ENCODE results near the gene ODC1.
"Not testable (repeated sequence)": the region's sequence is repeated elsewhere in the genome, so short reads cannot be mapped to it uniquely, and the experiment has no call there.

Gene ODC1

DNA sequence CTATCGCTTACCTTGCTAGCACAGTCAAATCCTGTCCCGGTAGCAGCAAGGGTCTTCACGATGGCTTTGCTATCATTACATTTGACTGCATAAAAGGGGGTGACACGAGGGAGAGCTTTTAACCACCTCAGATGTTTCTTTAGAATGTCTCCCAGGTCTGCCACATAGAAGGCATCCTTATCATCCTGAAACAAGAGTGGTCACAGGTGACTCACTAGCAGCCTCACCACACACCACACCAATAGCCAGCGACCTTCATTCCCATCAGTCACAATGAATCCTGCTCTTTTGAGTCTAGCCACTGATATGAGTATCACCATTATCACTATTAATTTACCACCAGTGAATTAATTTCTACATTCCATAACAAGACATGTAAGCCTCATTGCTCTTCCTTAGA is 3.7 kb downstream of the ODC1 start:
- Histone ChIP-seq H3K4me1 (ENCODE audit: insufficient read depth, low read length, severe bottlenecking) (peaks cover 28% of the 10 kb centered on the region), H4K20me1 (ENCODE audit: insufficient read depth, low read length) (0 out of 2 replicates have a peak, but pooled peaks cover 3% of the 10 kb centered on the region), H3K27ac (ENCODE audit: low read depth, low read length, poor library complexity, severe bottlenecking) (no peak overlapping the region), H3K27me3 (ENCODE audit: insufficient read depth, low read length) (no peaks in the 10 kb centered on the region), H3K4me3 (ENCODE audit: low read depth, low read length, poor library complexity, severe bottlenecking) (no peak overlapping the region), H3K79me2 (ENCODE audit: insufficient read depth, low read length) (peaks cover 32% of the 10 kb centered on the region), H3K9ac (ENCODE audit: low read length) (no peak overlapping the region), H3F3A (ENCODE audit: insufficient read depth, low read length) (0 out of 2 replicates have a peak, but pooled peaks cover 12% of the 10 kb centered on the region), H3K9me2 (ENCODE audit: low read depth, low read length) (no peaks in the 10 kb centered on the region), H3K36me3 (ENCODE audit: insufficient read depth, low read length) (peaks cover 74% of the 10 kb centered on the region), H2AFZ (ENCODE audit: low read length) (no peak overlapping the region), H3K4me2 (ENCODE audit: low read length) (no peak overlapping the region), H3K9me3 (ENCODE audit: low read length) (no peaks in the 10 kb centered on the region)
- TF ChIP-seq, protein P1, sequence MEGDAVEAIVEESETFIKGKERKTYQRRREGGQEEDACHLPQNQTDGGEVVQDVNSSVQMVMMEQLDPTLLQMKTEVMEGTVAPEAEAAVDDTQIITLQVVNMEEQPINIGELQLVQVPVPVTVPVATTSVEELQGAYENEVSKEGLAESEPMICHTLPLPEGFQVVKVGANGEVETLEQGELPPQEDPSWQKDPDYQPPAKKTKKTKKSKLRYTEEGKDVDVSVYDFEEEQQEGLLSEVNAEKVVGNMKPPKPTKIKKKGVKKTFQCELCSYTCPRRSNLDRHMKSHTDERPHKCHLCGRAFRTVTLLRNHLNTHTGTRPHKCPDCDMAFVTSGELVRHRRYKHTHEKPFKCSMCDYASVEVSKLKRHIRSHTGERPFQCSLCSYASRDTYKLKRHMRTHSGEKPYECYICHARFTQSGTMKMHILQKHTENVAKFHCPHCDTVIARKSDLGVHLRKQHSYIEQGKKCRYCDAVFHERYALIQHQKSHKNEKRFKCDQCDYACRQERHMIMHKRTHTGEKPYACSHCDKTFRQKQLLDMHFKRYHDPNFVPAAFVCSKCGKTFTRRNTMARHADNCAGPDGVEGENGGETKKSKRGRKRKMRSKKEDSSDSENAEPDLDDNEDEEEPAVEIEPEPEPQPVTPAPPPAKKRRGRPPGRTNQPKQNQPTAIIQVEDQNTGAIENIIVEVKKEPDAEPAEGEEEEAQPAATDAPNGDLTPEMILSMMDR (IDR thresholded peaks at IDR 0.05; ENCODE audit: low read length): no peak
- no peak for TF ChIP-seq EZH2 (IDR thresholded peaks at IDR 0.05; ENCODE audit: borderline replicate concordance, low read length)

DNA sequence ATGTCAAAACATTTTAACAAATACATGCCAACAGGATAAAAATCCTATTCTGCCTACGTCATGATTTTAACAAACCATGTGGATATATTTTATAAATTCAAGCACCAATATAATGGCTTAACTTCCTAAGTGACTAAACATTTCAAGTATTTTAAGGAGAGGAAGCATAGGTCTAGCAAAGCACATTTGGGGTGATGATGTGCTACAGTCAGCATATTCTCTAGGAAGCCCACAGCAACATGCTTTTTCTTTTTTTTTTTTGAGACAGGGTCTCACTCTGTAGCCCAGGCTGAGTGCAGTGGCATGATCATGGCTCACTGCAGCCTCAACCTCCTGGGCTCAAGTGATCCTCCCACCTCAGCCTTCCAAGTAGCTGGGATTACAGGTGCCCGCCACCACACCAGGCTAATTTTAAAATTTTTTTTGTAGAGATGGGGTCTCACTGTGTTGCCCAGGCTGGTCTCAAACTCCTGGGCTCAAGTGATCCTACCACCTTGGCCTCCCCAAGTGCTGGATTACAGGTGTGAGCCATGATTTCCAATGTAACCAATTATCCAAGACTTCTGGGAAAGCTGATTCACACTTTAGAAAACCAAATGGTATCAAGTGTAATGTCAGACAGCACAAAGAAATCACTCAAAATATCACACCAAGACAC is 5.5 kb downstream of the ODC1 start:
- H3K9me3 ChIP-seq (ENCODE audit: low read length); H3K27me3 ChIP-seq (ENCODE audit: insufficient read depth, low read length); H2AFZ ChIP-seq (ENCODE audit: low read length); H3K27ac ChIP-seq (ENCODE audit: low read depth, low read length, poor library complexity, severe bottlenecking); H3K4me3 ChIP-seq (ENCODE audit: low read depth, low read length, poor library complexity, severe bottlenecking); H4K20me1 ChIP-seq (ENCODE audit: insufficient read depth, low read length); H3K9ac ChIP-seq (ENCODE audit: low read length); H3K9me2 ChIP-seq (ENCODE audit: low read depth, low read length); H3K4me2 ChIP-seq (ENCODE audit: low read length): not testable (repeated sequence)
- peaks cover 88% of the 10 kb centered on the region for H3K36me3 ChIP-seq (ENCODE audit: insufficient read depth, low read length)
- peaks cover 32% of the 10 kb centered on the region for H3K79me2 ChIP-seq (ENCODE audit: insufficient read depth, low read length)
- H3K4me1 ChIP-seq (ENCODE audit: insufficient read depth, low read length, severe bottlenecking): peaks cover 19% of the 10 kb centered on the region
- H3F3A ChIP-seq (ENCODE audit: insufficient read depth, low read length): peaks cover 24% of the 10 kb centered on the region; the same call in 1 of the 2 replicates

DNA sequence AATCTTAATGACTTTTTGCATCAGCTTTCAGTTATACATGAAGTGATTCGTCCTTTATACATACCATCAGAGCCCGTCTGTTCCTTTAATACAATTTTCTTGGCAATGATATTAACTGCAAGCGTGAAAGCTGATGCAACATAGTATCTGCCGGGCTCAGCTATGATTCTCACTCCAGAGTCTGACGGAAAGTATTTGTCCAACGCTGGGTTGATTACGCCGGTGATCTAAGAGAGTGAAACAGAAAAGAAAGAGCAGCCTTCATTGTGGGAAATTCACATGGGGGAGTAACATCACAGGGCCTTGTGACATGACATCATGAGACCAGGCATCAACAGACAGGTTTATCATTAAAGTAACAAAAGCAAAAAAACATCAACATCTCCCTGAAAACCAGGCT is 6.2 kb downstream of the ODC1 start:
- no peak overlapping the region for H2AFZ ChIP-seq (ENCODE audit: low read length)
- TF ChIP-seq, protein P1 (IDR thresholded peaks at IDR 0.05; ENCODE audit: low read length): no peak
- no peak for TF ChIP-seq EZH2 (IDR thresholded peaks at IDR 0.05; ENCODE audit: borderline replicate concordance, low read length)
- H4K20me1 ChIP-seq (ENCODE audit: insufficient read depth, low read length): 0 out of 2 replicates have a peak, but pooled peaks cover 3% of the 10 kb centered on the region
- H3K9ac ChIP-seq (ENCODE audit: low read length): no peak overlapping the region
- H3K4me1 ChIP-seq (ENCODE audit: insufficient read depth, low read length, severe bottlenecking): peaks cover 19% of the 10 kb centered on the region
- no peak overlapping the region for H3K27ac ChIP-seq (ENCODE audit: low read depth, low read length, poor library complexity, severe bottlenecking)
- H3K9me2 ChIP-seq (ENCODE audit: low read depth, low read length): no peaks in the 10 kb centered on the region
- no peak overlapping the region for H3K4me3 ChIP-seq (ENCODE audit: low read depth, low read length, poor library complexity, severe bottlenecking)
- peaks cover 24% of the 10 kb centered on the region; the same call in 1 of the 2 replicates for H3F3A ChIP-seq (ENCODE audit: insufficient read depth, low read length)
- H3K36me3 ChIP-seq (ENCODE audit: insufficient read depth, low read length): peaks cover 82% of the 10 kb centered on the region
- H3K27me3 ChIP-seq (ENCODE audit: insufficient read depth, low read length): no peaks in the 10 kb centered on the region
- no peaks in the 10 kb centered on the region for H3K9me3 ChIP-seq (ENCODE audit: low read length)
- H3K79me2 ChIP-seq (ENCODE audit: insufficient read depth, low read length): peaks cover 25% of the 10 kb centered on the region
- no peak overlapping the region for H3K4me2 ChIP-seq (ENCODE audit: low read length)

DNA sequence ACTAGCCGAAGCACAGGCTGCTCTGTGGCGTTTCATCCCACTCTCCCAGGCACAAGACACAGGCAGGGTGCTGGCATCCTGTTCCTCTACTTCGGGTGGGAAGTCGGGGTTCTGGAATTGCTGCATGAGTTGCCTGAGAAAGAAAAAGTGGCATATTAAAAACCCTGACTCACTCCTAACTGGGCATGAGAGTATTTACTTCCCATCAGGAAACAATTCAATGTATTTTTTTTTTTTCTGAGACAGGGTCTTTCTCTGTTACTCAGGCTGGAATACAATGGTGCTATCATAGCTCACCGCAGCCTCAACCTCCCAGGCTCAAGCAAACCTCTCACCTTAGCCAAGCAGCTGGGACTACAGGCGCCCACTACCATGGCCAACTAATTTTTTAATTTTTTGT is 7.4 kb downstream of the ODC1 start:
- Histone ChIP-seq H3K36me3 (ENCODE audit: insufficient read depth, low read length) (peaks cover 75% of the 10 kb centered on the region), H4K20me1 (ENCODE audit: insufficient read depth, low read length) (no peaks in the 10 kb centered on the region), H3K27ac (ENCODE audit: low read depth, low read length, poor library complexity, severe bottlenecking) (no peak overlapping the region), H3K4me2 (ENCODE audit: low read length) (no peak overlapping the region), H3K9ac (ENCODE audit: low read length) (no peak overlapping the region), H3K79me2 (ENCODE audit: insufficient read depth, low read length) (peaks cover 13% of the 10 kb centered on the region), H3K4me1 (ENCODE audit: insufficient read depth, low read length, severe bottlenecking) (peaks cover 12% of the 10 kb centered on the region), H3K4me3 (ENCODE audit: low read depth, low read length, poor library complexity, severe bottlenecking) (no peak overlapping the region), H3K27me3 (ENCODE audit: insufficient read depth, low read length) (no peaks in the 10 kb centered on the region), H3K9me2 (ENCODE audit: low read depth, low read length) (no peaks in the 10 kb centered on the region), H3F3A (ENCODE audit: insufficient read depth, low read length) (peaks cover 24% of the 10 kb centered on the region; the same call in 1 of the 2 replicates), H3K9me3 (ENCODE audit: low read length) (no peaks in the 10 kb centered on the region), H2AFZ (ENCODE audit: low read length) (no peak overlapping the region)
- TF ChIP-seq, protein P1 (IDR thresholded peaks at IDR 0.05; ENCODE audit: low read length): no peak
- TF ChIP-seq EZH2 (IDR thresholded peaks at IDR 0.05; ENCODE audit: borderline replicate concordance, low read length): no peak
